ENCODE results near the gene GRIA2.

- TF ChIP-seq, protein P1, sequence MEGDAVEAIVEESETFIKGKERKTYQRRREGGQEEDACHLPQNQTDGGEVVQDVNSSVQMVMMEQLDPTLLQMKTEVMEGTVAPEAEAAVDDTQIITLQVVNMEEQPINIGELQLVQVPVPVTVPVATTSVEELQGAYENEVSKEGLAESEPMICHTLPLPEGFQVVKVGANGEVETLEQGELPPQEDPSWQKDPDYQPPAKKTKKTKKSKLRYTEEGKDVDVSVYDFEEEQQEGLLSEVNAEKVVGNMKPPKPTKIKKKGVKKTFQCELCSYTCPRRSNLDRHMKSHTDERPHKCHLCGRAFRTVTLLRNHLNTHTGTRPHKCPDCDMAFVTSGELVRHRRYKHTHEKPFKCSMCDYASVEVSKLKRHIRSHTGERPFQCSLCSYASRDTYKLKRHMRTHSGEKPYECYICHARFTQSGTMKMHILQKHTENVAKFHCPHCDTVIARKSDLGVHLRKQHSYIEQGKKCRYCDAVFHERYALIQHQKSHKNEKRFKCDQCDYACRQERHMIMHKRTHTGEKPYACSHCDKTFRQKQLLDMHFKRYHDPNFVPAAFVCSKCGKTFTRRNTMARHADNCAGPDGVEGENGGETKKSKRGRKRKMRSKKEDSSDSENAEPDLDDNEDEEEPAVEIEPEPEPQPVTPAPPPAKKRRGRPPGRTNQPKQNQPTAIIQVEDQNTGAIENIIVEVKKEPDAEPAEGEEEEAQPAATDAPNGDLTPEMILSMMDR (IDR thresholded peaks at IDR 0.05) = no peak
- no peak for TF ChIP-seq POLR2A (IDR thresholded peaks at IDR 0.05)
These were observed 6.1 kb downstream of the GRIA2 start for GRCh38 chr4:157226601-157227000.
